PC-9 (cell line): Measurements from ENCODE around the gene AS3MT. TPM values are rescaled to one million over a fixed set of nuclear protein-coding genes. Genes with fewer than 3 reads are reported as not detected.

ENCODE experiments used
- BruUV-seq: library from RNA; stranded (reverse); fragments of 400-500 nt; replicated peaks from 2 replicates; lab custom pipeline; 2021; lab: Mats Ljungman, UMichigan
- CTCF ChIA-PET: fragments of 300-600 bp; sonication (Branson Sonifier 250); formaldehyde crosslinking; loops from one replicate; lab custom pipeline; 2022; ENCODE audit warnings: antibody characterized with exemption; lab: Charles Lee
- POLR2A ChIA-PET: fragments of 300-600 bp; sonication (Branson Sonifier 250); formaldehyde crosslinking; loops from one replicate; lab custom pipeline; 2022; ENCODE audit warnings: antibody characterized with exemption; ENCODE audit not compliant: unreplicated experiment; lab: Charles Lee
- DNase-seq, 2 experiments: peaks; one replicate each; pipeline versions ENCODE4 v3.0.0 to v3.0.0-alpha.2; 2015 to 2022; ENCODE audit warnings: mixed read lengths in 1 of 2
- H2AFZ ChIP-seq: fragments of 200-600 bp; sonication (generic); 2 replicates; pipeline ENCODE4 v1.8.1; 2017; ENCODE audit warnings: antibody characterized with exemption
- H3F3A ChIP-seq: fragments of 200-600 bp; sonication (generic); 2 replicates; pipeline ENCODE4 v1.8.1; 2017; ENCODE audit warnings: antibody characterized with exemption, mild to moderate bottlenecking, low read depth; ENCODE audit not compliant: insufficient read depth
- H3K27ac ChIP-seq: fragments of 200-600 bp; sonication (generic); 2 replicates; pipeline ENCODE4 v1.6.1; 2016; ENCODE audit warnings: mixed run types
- H3K27me3 ChIP-seq: fragments of 200-600 bp; sonication (generic); 2 replicates; pipeline ENCODE4 v1.6.1; 2016; ENCODE audit warnings: low read depth, mixed run types; ENCODE audit not compliant: insufficient read depth
- H3K36me3 ChIP-seq: fragments of 200-600 bp; sonication (generic); 2 replicates; pipeline ENCODE4 v1.6.1; 2016; ENCODE audit warnings: low read depth, mixed run types
- H3K4me1 ChIP-seq: fragments of 200-600 bp; sonication (generic); replicated peaks from 2 replicates; pipeline ENCODE4 v1.6.1; 2016; ENCODE audit warnings: mixed run types; ENCODE audit not compliant: insufficient read depth
- H3K4me2 ChIP-seq: fragments of 200-600 bp; sonication (generic); 2 replicates; pipeline ENCODE4 v1.6.1; 2017; ENCODE audit warnings: mixed run types
- H3K4me3 ChIP-seq: fragments of 200-600 bp; sonication (generic); 2 replicates; pipeline ENCODE4 v1.6.1; 2016; ENCODE audit warnings: mixed run types
- H3K79me2 ChIP-seq: fragments of 200-600 bp; sonication (generic); 2 replicates; pipeline ENCODE4 v1.6.1; 2017; ENCODE audit warnings: low read depth, mixed run types
- H3K9me2 ChIP-seq: fragments of 200-600 bp; sonication (generic); 2 replicates; pipeline ENCODE4 v1.8.1; 2017; ENCODE audit warnings: mild to moderate bottlenecking; ENCODE audit not compliant: insufficient read depth
- H3K9me3 ChIP-seq: fragments of 200-600 bp; sonication (generic); 2 replicates; pipeline ENCODE4 v1.8.1; 2016; ENCODE audit warnings: low read depth; ENCODE audit not compliant: insufficient read depth
- H4K20me1 ChIP-seq: fragments of 200-600 bp; sonication (generic); 2 replicates; pipeline ENCODE4 v1.8.1; 2017; ENCODE audit not compliant: insufficient read depth
- EZH2 ChIP-seq: fragments of 200-600 bp; sonication (generic); IDR thresholded peaks from 2 replicates; pipeline ENCODE4 v1.8.0; 2017; ENCODE audit warnings: antibody characterized with exemption, low read depth
- intact Hi-C: fragments of 100-400 bp; cut with micrococcal nuclease; formaldehyde crosslinking; loops from one replicate; pipeline ENCODE4 v1.10.0; 2022; ENCODE audit not compliant: unreplicated experiment
- total RNA-seq: library from RNA; stranded (reverse); gene quantifications from 2 replicates; pipeline ENCODE4 v1.2.3, GENCODE V29; 2021
- TF ChIP-seq, protein P1 (sequence below): fragments of 200-600 bp; sonication (generic); conservative IDR thresholded peaks from 2 replicates; pipeline ENCODE4 v1.6.1; 2017; ENCODE audit warnings: mixed run types, antibody characterized with exemption, mild to moderate bottlenecking, moderate library complexity

AS3MT gene
- total RNA-seq, 1 experiment from 2014 or later: 0.22 TPM

DNA sequence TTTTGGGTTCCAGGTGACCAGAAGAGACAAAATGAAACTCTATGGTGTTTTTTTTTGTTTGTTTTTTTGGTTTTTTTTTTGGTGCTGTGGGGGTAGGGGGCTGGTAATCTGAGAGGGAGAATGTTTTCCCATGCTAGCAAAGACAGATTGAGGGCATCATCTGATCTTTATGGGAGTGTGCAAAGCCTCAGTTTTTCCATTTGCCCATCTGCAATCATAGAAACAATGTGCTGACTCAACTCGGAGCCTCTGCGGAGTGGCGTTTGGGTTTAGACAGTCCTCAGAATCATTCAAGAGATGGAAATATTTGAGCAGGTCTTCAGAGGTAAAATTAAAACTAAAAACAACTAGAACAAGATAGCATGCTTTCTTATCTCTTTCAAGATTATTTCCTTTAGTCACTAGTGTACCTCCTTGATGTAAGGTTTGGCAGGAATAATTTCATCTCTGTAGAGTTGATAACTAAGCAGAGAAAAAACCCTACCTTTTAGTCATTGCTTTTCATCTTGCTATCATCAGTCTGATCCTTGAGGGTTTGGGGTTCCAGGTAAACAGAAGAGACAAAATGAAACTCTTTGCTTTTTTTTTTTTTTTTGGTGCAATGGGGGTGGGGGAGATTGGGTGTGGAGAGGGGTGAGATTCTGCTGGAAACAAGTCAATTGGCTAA, 66.8 kb downstream of the AS3MT start:
- no peak for DNase-seq
- ChIA-PET CTCF (no interaction called here), POLR2A (no interaction called here)
- TF ChIP-seq, protein P1, sequence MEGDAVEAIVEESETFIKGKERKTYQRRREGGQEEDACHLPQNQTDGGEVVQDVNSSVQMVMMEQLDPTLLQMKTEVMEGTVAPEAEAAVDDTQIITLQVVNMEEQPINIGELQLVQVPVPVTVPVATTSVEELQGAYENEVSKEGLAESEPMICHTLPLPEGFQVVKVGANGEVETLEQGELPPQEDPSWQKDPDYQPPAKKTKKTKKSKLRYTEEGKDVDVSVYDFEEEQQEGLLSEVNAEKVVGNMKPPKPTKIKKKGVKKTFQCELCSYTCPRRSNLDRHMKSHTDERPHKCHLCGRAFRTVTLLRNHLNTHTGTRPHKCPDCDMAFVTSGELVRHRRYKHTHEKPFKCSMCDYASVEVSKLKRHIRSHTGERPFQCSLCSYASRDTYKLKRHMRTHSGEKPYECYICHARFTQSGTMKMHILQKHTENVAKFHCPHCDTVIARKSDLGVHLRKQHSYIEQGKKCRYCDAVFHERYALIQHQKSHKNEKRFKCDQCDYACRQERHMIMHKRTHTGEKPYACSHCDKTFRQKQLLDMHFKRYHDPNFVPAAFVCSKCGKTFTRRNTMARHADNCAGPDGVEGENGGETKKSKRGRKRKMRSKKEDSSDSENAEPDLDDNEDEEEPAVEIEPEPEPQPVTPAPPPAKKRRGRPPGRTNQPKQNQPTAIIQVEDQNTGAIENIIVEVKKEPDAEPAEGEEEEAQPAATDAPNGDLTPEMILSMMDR: no peak
- TF ChIP-seq EZH2: no peak
- H3K9me3 ChIP-seq: no peaks in the 10 kb centered on the region
- no peaks in the 10 kb centered on the region for H3K27me3 ChIP-seq
- H4K20me1 ChIP-seq: no peaks in the 10 kb centered on the region
- H3K36me3 ChIP-seq: no peaks in the 10 kb centered on the region
- BruUV-seq: no TSS peak
- no peak overlapping the region for H3K4me3 ChIP-seq
- H3K79me2 ChIP-seq: no peaks in the 10 kb centered on the region
- no peak overlapping the region for H2AFZ ChIP-seq
- H3K4me1 ChIP-seq: no peaks in the 10 kb centered on the region
- H3F3A ChIP-seq: no peaks in the 10 kb centered on the region
- no peaks in the 10 kb centered on the region for H3K9me2 ChIP-seq
- no peak overlapping the region for H3K27ac ChIP-seq
- intact Hi-C loops: no loop called here
- no peak overlapping the region for H3K4me2 ChIP-seq

DNA sequence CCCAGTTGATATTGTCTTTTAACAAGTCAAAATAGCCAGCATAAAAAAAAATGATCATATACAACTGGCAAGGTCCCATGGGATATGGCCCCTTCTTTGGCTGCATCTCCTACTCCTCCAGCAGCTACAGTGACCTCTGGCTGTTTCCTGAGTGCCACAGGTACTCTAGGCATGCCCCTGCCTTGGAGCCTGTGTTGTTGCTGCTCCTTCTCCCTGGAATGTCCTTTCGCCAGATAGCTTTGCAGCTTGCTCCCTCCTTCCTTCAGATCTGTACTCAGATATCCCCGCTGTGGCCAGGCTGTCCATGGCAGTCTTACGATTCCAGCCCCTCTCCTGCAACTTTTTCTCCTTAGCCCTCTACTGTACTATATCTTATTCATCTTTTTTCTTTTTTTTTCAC, 72.1 kb downstream of the AS3MT start:
- no peak overlapping the region for H3K27ac ChIP-seq
- BruUV-seq: no TSS peak

DNA sequence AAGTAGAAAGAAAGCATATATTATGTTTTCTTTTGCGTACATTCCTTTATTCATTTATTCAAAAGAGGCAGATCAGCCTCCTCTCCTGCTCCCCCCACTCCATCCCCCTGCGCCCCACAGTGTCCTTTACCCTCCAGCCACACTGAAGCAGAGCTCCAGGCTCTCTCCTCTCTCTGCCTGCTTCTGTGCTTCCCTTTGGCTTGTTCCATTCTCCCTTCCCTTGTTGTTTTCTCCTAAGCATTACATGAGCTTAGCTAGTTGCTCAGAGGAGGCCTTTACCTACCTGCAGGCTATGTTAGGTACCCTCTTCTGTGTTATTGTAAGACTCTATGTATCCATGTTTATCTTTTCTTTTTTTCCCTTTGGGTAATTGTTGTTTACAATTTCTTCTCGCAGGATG, 76.2 kb downstream of the AS3MT start:
- no peak for DNase-seq
- intact Hi-C loops: no loop called here
- Histone ChIP-seq H3K9me2 (no peaks in the 10 kb centered on the region), H3K4me1 (no peaks in the 10 kb centered on the region), H2AFZ (no peak overlapping the region), H3K9me3 (no peaks in the 10 kb centered on the region), H3K4me2 (no peak overlapping the region), H3K4me3 (no peak overlapping the region), H3K79me2 (no peaks in the 10 kb centered on the region), H4K20me1 (no peaks in the 10 kb centered on the region), H3F3A (no peaks in the 10 kb centered on the region), H3K27me3 (no peaks in the 10 kb centered on the region), H3K27ac (no peak overlapping the region), H3K36me3 (no peaks in the 10 kb centered on the region)
- BruUV-seq: no TSS peak
- no peak for TF ChIP-seq EZH2
- TF ChIP-seq, protein P1: no peak
- ChIA-PET POLR2A (no interaction called here), CTCF (interaction anchor here (0.5 kb wide), 1 partner anchor 653 kb away, joined by 3 read pairs; no protein-coding TSS in a partner anchor)

More for the DNA sequence above, 72.1 kb downstream of the AS3MT start:
- Histone ChIP-seq H3K4me3 (no peak overlapping the region), H2AFZ (no peak overlapping the region), H3K9me3 (no peaks in the 10 kb centered on the region), H4K20me1 (no peaks in the 10 kb centered on the region), H3K4me1 (no peaks in the 10 kb centered on the region), H3K36me3 (no peaks in the 10 kb centered on the region), H3K79me2 (no peaks in the 10 kb centered on the region), H3F3A (no peaks in the 10 kb centered on the region), H3K9me2 (no peaks in the 10 kb centered on the region), H3K27me3 (no peaks in the 10 kb centered on the region), H3K4me2 (no peak overlapping the region)
- intact Hi-C loops: no loop called here
- TF ChIP-seq EZH2: no peak
- TF ChIP-seq, protein P1: no peak
- ChIA-PET POLR2A (no interaction called here), CTCF (no interaction called here)
- no peak for DNase-seq
